ENCODE results near the gene PHACTR2. TPM values are rescaled to one million over a fixed set of nuclear protein-coding genes. Genes with fewer than 3 reads are reported as not detected.

The PHACTR2 gene
- polyA plus RNA-seq, 1 donor from 2014 or later = 3.2 TPM

DNA sequence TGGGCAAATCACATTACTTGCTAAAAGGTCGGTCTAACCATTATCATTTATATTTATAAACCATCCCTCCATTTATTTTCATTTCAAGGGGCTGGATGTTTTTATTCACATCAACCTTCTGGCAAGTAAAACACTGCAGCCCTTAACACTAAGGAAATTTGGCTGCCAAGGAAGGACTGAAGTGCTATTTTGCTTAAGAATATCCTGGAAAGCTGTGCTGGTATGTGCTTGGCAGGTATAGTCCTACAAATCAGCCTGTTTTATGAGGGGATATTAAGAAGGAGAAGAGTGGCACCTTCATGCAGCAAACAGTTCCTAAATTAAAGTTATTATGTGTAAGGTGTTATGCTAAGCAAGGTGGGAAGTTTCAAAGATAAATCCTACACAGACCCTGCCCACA is 9.8 kb downstream of the PHACTR2 start:
- Mint-ChIP-seq H3K27ac (no peak overlapping the region), H3K27me3 (no peaks in the 10 kb centered on the region)

GRCh38 chr6:143688681-143689080 is 10.9 kb downstream of the PHACTR2 start:
- Mint-ChIP-seq H3K27me3 (no peaks in the 10 kb centered on the region), H3K9me3 (peaks cover 0 to 4% (median 0%) of the 10 kb centered on the region in 3 donors), H3K4me3 (no peak overlapping the region), H3K4me1 (peaks cover 0 to 5% (median 0%) of the 10 kb centered on the region in 3 donors), H3K27ac (no peak overlapping the region), H3K36me3 (peaks cover 4% of the 10 kb centered on the region)

More for the DNA sequence above, 9.8 kb downstream of the PHACTR2 start:
- peaks cover 4% of the 10 kb centered on the region for H3K36me3 Mint-ChIP-seq
- H3K4me3 Mint-ChIP-seq = no peak overlapping the region
- peaks cover 2 to 10% (median 4%) of the 10 kb centered on the region in 3 donors for H3K9me3 Mint-ChIP-seq
- H3K4me1 Mint-ChIP-seq = peaks cover 0 to 5% (median 0%) of the 10 kb centered on the region in 3 donors

- Mint-ChIP-seq H3K27ac (no peak overlapping the region), H3K4me1 (peaks cover 0 to 2% (median 0%) of the 10 kb centered on the region in 3 donors), H3K9me3 (no peaks in the 10 kb centered on the region), H3K4me3 (no peak overlapping the region), H3K36me3 (no peaks in the 10 kb centered on the region), H3K27me3 (no peaks in the 10 kb centered on the region)
These were observed 12.1 kb downstream of the PHACTR2 start for GRCh38 chr6:143689852-143690251.

DNA sequence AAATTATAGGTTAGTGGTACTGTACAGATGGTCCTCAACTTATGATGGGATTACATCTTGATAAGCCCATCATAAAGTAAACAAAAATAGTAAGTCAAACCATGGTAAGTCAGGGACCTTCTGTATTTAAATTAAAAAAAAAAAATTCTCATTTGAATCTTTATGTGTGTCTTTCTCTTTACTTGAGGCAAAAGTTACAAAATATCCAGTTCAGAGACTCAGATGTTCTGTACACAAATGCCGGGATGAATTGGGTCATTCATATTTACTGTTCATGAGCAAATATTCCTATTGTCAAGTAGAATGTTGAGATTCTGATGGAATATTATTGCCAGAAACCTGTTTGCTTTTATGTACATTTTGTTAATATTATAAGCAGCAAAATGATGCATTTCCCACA is 13.4 kb downstream of the PHACTR2 start:
- H3K4me3 Mint-ChIP-seq = no peak overlapping the region
- no peaks in the 10 kb centered on the region for H3K9me3 Mint-ChIP-seq
- H3K27ac Mint-ChIP-seq = no peak overlapping the region
- H3K27me3 Mint-ChIP-seq = no peaks in the 10 kb centered on the region
- H3K36me3 Mint-ChIP-seq = no peaks in the 10 kb centered on the region
- peaks cover 0 to 5% (median 0%) of the 10 kb centered on the region in 3 donors for H3K4me1 Mint-ChIP-seq

DNA sequence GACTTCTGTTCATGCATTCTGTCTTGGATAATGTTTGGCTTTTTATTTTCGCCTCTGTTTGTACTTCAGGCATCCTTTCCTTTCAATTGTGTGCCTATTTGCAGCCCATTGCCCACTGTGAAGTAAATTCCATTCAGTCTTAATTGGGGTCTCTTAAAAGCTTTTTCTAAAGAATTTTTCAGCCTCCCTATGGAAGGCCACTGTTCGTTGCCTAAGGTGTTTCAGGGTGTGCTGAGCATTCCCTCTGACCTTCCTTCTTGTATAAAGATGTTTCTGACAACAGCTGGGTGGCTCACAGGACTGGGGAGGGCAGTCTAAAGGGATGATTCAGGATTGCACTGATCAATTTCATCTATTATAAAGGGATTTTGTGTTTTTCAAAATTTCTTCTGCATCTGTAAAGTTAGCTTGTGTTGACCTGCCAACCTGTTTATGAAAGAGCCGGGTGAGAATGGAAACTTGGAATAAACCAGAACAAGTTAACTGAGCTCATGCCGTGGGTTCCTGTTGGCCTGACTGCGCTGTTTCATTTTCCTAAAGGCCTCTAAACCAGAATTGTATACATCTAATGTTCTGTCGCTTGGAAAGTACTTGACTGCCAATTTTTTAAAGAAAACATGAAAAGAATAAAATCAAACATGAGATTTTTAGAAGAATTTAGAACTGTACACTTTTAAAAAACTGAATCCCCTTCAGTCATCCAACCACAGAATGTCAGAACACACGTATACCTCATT is 14.3 kb downstream of the PHACTR2 start:
- no peak overlapping the region for H3K27ac Mint-ChIP-seq
- H3K4me3 Mint-ChIP-seq = no peak overlapping the region
- no peaks in the 10 kb centered on the region for H3K9me3 Mint-ChIP-seq
- peaks cover 0 to 5% (median 3%) of the 10 kb centered on the region in 3 donors for H3K4me1 Mint-ChIP-seq
- no peaks in the 10 kb centered on the region for H3K36me3 Mint-ChIP-seq
- H3K27me3 Mint-ChIP-seq = no peaks in the 10 kb centered on the region

DNA sequence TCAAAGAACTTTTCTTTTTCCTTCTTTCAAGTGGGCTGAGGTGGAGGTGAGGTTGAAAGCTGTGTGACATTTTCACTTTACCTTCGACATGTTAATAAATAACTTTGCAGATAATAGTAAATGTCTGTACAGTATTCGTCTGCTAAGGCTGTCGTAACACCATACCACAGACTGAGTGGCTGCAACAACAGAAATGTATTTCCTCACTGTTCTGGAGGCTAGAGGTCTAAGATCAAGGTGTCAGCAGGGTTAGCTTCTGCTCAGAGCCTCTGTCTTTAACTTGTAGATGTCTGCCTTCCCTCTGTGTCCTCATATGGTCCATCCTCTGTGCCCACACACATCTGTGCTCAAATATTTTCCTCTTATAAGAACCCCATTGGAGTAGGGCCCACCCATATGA is 14.9 kb downstream of the PHACTR2 start:
- no peaks in the 10 kb centered on the region for H3K36me3 Mint-ChIP-seq
- peak overlapping the region in 1 of 4 donors; percentile 80 for H3K4me3 Mint-ChIP-seq
- H3K4me1 Mint-ChIP-seq = peaks cover 0 to 6% (median 3%) of the 10 kb centered on the region in 3 donors
- H3K27me3 Mint-ChIP-seq = no peaks in the 10 kb centered on the region
- H3K9me3 Mint-ChIP-seq = no peaks in the 10 kb centered on the region
- H3K27ac Mint-ChIP-seq = no peak overlapping the region

DNA sequence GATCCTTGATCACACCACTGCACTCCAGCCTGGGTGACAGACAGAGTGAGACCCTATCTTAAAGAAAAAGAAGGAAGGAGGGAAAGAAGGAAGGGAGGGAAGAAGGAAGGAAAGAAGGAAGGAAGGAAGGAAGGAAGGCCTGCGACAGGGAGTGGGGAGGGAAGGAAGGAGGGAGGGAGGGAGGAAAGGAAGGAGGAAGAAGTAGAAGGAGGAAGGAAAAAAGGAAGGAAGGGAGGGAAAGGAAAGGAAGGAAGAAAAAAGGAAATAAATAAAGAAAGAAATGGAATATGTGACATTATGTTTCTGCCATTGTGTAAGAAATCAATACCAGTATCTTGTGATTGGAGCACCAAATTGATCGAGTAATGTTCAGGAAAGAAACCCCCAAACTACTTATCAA is 16.2 kb downstream of the PHACTR2 start:
- H3K9me3 Mint-ChIP-seq = no peaks in the 10 kb centered on the region
- H3K27ac Mint-ChIP-seq = no peak overlapping the region
- H3K4me3 Mint-ChIP-seq = no peak overlapping the region
- no peaks in the 10 kb centered on the region for H3K36me3 Mint-ChIP-seq
- H3K4me1 Mint-ChIP-seq = peaks cover 7 to 10% (median 9%) of the 10 kb centered on the region in 3 donors
- H3K27me3 Mint-ChIP-seq = no peaks in the 10 kb centered on the region

GRCh38 chr6:143694560-143694959 is 16.8 kb downstream of the PHACTR2 start:
- no peak overlapping the region for H3K4me3 Mint-ChIP-seq
- H3K9me3 Mint-ChIP-seq = peaks cover 0 to under 1% (median 0%) of the 10 kb centered on the region in 3 donors
- no peaks in the 10 kb centered on the region for H3K36me3 Mint-ChIP-seq
- H3K27ac Mint-ChIP-seq = no peak overlapping the region
- H3K4me1 Mint-ChIP-seq = peaks cover 9 to 12% (median 11%) of the 10 kb centered on the region in 3 donors
- no peaks in the 10 kb centered on the region for H3K27me3 Mint-ChIP-seq

DNA sequence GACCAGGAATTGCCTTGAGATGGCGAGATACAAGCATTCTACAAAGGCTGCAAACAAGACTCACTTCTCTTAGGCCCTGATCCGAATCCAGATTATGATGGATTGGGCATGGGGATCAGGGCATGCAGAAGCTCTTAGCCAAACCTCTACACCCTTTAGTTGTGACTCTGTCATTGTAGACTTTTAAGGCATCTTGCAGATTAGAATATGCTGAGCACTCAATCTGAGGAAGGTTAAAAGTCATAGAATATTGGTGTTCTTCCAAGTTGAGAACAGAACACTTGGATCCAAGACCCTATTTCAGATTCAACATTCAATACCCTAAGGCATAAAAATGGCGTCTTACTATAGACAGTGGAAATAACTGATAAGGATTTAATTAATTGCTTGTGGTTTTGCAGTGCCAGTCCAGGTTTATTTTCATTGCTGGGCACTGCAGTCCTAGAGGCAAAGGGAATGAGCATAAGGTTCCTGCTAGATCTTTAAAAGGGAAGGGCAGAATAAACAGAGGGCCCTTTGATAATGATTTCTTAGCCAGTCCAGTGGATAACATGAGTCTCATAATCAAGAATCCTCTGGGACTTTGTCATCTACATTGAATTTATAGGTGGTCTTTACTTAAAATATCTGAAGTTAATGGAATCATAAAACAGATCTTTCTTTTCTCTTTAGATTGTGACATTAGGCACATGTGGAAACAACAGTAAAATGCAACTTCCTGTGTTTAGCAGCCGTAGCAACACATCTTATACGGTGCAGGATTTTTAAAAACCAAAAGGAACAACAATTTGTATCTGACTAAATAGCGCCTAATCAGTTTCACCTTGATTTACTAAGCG is 17.6 kb downstream of the PHACTR2 start:
- Mint-ChIP-seq H3K4me3 (no peak overlapping the region), H3K36me3 (no peaks in the 10 kb centered on the region), H3K4me1 (peaks cover 9 to 12% (median 11%) of the 10 kb centered on the region in 3 donors), H3K27ac (no peak overlapping the region), H3K27me3 (no peaks in the 10 kb centered on the region), H3K9me3 (peaks cover 0 to 1% (median 0%) of the 10 kb centered on the region in 3 donors)

DNA sequence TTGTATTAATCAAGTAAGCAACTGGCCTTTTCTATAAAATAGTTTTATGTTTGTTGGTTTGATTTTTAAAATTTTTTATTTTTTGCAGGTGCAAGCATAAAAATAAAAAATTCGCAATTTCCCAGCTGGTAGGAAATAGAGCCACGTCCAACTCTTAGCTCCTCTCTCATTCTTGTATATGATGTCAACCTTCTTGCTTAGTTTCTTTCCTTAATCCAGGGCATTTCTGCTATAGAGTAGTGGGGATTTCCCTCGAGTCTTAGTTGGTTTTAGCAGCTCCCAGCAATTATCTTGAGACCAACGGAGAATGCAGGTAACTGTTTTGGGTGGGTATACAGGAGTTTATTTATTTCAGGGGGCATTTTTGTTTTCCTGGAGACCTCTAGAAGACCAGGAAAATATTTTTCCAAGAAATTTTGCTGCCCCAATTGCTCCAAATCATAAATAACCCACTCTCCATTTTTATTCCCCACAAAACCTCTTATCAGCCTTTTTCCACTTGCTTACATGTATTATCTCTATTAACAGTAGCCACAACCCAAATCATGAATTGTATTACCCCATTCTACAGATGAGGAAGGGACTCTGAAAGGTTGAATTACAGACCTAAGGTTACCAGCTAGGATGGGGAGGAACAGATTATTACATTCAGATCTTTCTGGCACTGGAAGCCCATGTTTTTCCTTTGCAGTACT is 18.4 kb downstream of the PHACTR2 start:
- Mint-ChIP-seq H3K27me3 (no peaks in the 10 kb centered on the region), H3K4me1 (peaks cover 9 to 12% (median 11%) of the 10 kb centered on the region in 3 donors), H3K36me3 (no peaks in the 10 kb centered on the region), H3K9me3 (peaks cover 0 to 1% (median 0%) of the 10 kb centered on the region in 3 donors), H3K27ac (no peak overlapping the region), H3K4me3 (no peak overlapping the region)

DNA sequence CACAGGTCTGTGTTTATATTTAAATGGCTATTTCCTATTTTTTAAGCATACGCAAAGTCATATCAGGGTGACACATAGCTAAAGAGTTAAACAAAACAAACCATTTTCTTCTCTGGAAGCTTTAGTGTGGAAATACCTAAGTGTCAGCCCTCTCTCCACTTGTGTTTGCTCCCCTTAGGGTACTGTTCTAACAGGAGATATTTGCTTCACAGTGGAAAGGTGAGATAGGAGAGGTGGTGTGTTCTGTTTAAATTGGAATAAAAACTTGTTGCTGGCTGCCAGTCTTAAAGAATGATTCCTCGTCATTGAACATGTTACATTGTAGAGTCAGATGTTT is 18.9 kb downstream of the PHACTR2 start:
- H3K36me3 Mint-ChIP-seq = no peaks in the 10 kb centered on the region
- H3K27me3 Mint-ChIP-seq = no peaks in the 10 kb centered on the region
- peaks cover 0 to 1% (median 0%) of the 10 kb centered on the region in 3 donors for H3K9me3 Mint-ChIP-seq
- H3K4me1 Mint-ChIP-seq = peaks cover 9 to 12% (median 11%) of the 10 kb centered on the region in 3 donors
- peak overlapping the region in 1 of 3 donors; percentile 45 for H3K27ac Mint-ChIP-seq
- no peak overlapping the region for H3K4me3 Mint-ChIP-seq

GRCh38 chr6:143697076-143697800 is 19.5 kb downstream of the PHACTR2 start:
- H3K27me3 Mint-ChIP-seq = no peaks in the 10 kb centered on the region
- H3K4me1 Mint-ChIP-seq = peaks cover 9 to 12% (median 11%) of the 10 kb centered on the region in 3 donors
- no peaks in the 10 kb centered on the region for H3K36me3 Mint-ChIP-seq
- peak overlapping the region in 1 of 3 donors; percentile 45 for H3K27ac Mint-ChIP-seq
- H3K9me3 Mint-ChIP-seq = peaks cover 0 to 1% (median 0%) of the 10 kb centered on the region in 3 donors
- H3K4me3 Mint-ChIP-seq = no peak overlapping the region

- no peaks in the 10 kb centered on the region for H3K36me3 Mint-ChIP-seq
- no peaks in the 10 kb centered on the region for H3K27me3 Mint-ChIP-seq
- H3K9me3 Mint-ChIP-seq = peaks cover 0 to 1% (median 0%) of the 10 kb centered on the region in 3 donors
- H3K4me3 Mint-ChIP-seq = no peak overlapping the region
- no peak overlapping the region for H3K27ac Mint-ChIP-seq
- peaks cover 9 to 12% (median 11%) of the 10 kb centered on the region in 3 donors for H3K4me1 Mint-ChIP-seq
These were observed 20.6 kb downstream of the PHACTR2 start for GRCh38 chr6:143698329-143698728.

GRCh38 chr6:143698759-143699429 is 21.1 kb downstream of the PHACTR2 start:
- H3K27ac Mint-ChIP-seq = no peak overlapping the region
- no peaks in the 10 kb centered on the region for H3K36me3 Mint-ChIP-seq
- no peak overlapping the region for H3K4me3 Mint-ChIP-seq
- peaks cover 0 to 1% (median 0%) of the 10 kb centered on the region in 3 donors for H3K9me3 Mint-ChIP-seq
- H3K27me3 Mint-ChIP-seq = no peaks in the 10 kb centered on the region
- H3K4me1 Mint-ChIP-seq = peaks cover 9 to 12% (median 11%) of the 10 kb centered on the region in 3 donors
